Endothelial cell of umbilical vein (primary cell): ENCODE measurements around the gene KANK4. TPM values are rescaled to one million over a fixed set of nuclear protein-coding genes. Genes with fewer than 3 reads are reported as not detected.

Experiments
- BruUV-seq: library from RNA; stranded (reverse); fragments of 400-500 nt; replicated peaks from 2 replicates; lab custom pipeline; 2021; lab: Mats Ljungman, UMichigan
- CTCF ChIA-PET: fragments of 300-600, 350-600 bp; sonication (Branson Sonifier 250); formaldehyde crosslinking; loops from one replicate; lab custom pipeline; 2021; ENCODE audit warnings: antibody characterized with exemption, inconsistent platforms; lab: Charles Lee
- POLR2A ChIA-PET: fragments of 300-600, 350-600 bp; sonication (Branson Sonifier 250); formaldehyde crosslinking; loops from one replicate; lab custom pipeline; 2021; ENCODE audit warnings: antibody characterized with exemption, inconsistent platforms; lab: Charles Lee
- DNase-seq: peaks from one replicate; pipeline ENCODE4 v3.0.0-alpha.2; 2011; ENCODE audit warnings: low read depth, low spot score
- FAIRE-seq: peaks from 2 replicates; lab custom pipeline; 2011; peaks lifted over from hg19 to GRCh38; lab: Jason Lieb, UNC
- H2AFZ ChIP-seq: 2 replicates; pipeline ENCODE4 v1.6.0; 2012; ENCODE audit warnings: low read depth, low read length, control low read depth, inconsistent platforms
- H3K27ac ChIP-seq: 2 replicates; pipeline ENCODE4 v1.5.1; 2011; ENCODE audit warnings: low read depth, mild to moderate bottlenecking, control low read depth, low read length, moderate library complexity; ENCODE audit not compliant: insufficient read depth
- H3K27me3 ChIP-seq, 2 experiments: 2 replicates each; pipeline versions ENCODE4 v1.6.0 to v1.6.1; 2011; ENCODE audit warnings: low read length in 2 of 2, mixed read lengths in 1 of 2; ENCODE audit not compliant: control insufficient read depth in 2 of 2, insufficient read depth in 2 of 2
- H3K36me3 ChIP-seq, 2 experiments: 2 replicates in 1 of 2; 3 replicates in 1 of 2; pipeline ENCODE4 v1.5.1; 2011; ENCODE audit warnings: low read length in 2 of 2, mild to moderate bottlenecking in 1 of 2, moderate library complexity in 1 of 2; ENCODE audit not compliant: control insufficient read depth in 2 of 2, insufficient read depth in 2 of 2; ENCODE audit errors: extremely low read depth in 1 of 2
- H3K4me1 ChIP-seq: 3 replicates; pipeline ENCODE4 v1.5.1; 2011; ENCODE audit warnings: mild to moderate bottlenecking, low read length; ENCODE audit not compliant: control insufficient read depth, insufficient read depth; ENCODE audit errors: extremely low read depth
- H3K4me2 ChIP-seq: 2 replicates; pipeline ENCODE4 v1.6.1; 2011; ENCODE audit warnings: low read length, control low read depth, mixed read lengths; ENCODE audit not compliant: insufficient read depth
- H3K4me3 ChIP-seq, 3 experiments: fragments of 200-600 bp in 1 of 3; sonication (generic), shearing (Covaris generic) in 1 of 3; replicated peaks in 1 of 3; 2 replicates each; pipeline ENCODE4 v1.5.1; 2011 to 2016; ENCODE audit warnings: control low read depth in 3 of 3, low read length in 3 of 3, mild to moderate bottlenecking in 2 of 3, inconsistent platforms in 1 of 3, low read depth in 1 of 3, moderate library complexity in 1 of 3; ENCODE audit not compliant: insufficient read depth in 1 of 3
- H3K79me2 ChIP-seq: 2 replicates; pipeline ENCODE4 v1.6.0; 2012; ENCODE audit warnings: low read length, inconsistent platforms; ENCODE audit not compliant: control insufficient read depth, insufficient read depth
- H3K9ac ChIP-seq: replicated peaks from 2 replicates; pipeline ENCODE3; 2011; ENCODE audit warnings: low read length, control low read depth; ENCODE audit not compliant: insufficient read depth; ENCODE audit errors: extremely low read depth
- H3K9me1 ChIP-seq: replicated peaks from 3 replicates; pipeline ENCODE4 v1.6.0; 2011; ENCODE audit warnings: mild to moderate bottlenecking, low read length; ENCODE audit not compliant: control insufficient read depth, insufficient read depth; ENCODE audit errors: extremely low read depth
- H3K9me3 ChIP-seq: replicated peaks from 2 replicates; pipeline ENCODE4 v1.5.1; 2012; ENCODE audit warnings: low read length, inconsistent platforms; ENCODE audit not compliant: control insufficient read depth, insufficient read depth
- H4K20me1 ChIP-seq: replicated peaks from 2 replicates; pipeline ENCODE3; 2011; ENCODE audit warnings: mild to moderate bottlenecking, low read length; ENCODE audit not compliant: control insufficient read depth, insufficient read depth; ENCODE audit errors: extremely low read depth
- CTCF ChIP-seq, 2 donors: IDR thresholded peaks; 1 replicate in 1 of 2; 2 replicates in 1 of 2; pipeline ENCODE4 v1.5.1; 2011; ENCODE audit warnings: low read length in 2 of 2, mild to moderate bottlenecking in 2 of 2, moderate library complexity in 2 of 2, control low read depth in 1 of 2, inconsistent platforms in 1 of 2, low read depth in 1 of 2; ENCODE audit not compliant: insufficient read depth in 1 of 2; ENCODE audit errors: extremely low read depth in 1 of 2
- EZH2 ChIP-seq: IDR thresholded peaks from 2 replicates; pipeline ENCODE4 v1.6.1; 2012; ENCODE audit warnings: borderline replicate concordance, low read depth, mild to moderate bottlenecking, moderate library complexity, low read length, inconsistent platforms; ENCODE audit not compliant: severe bottlenecking
- FOS ChIP-seq: IDR thresholded peaks from 2 replicates; pipeline ENCODE4 v1.6.1; 2011; ENCODE audit warnings: mild to moderate bottlenecking, low read length, moderate library complexity, borderline replicate concordance; ENCODE audit not compliant: insufficient read depth
- GATA2 ChIP-seq: IDR thresholded peaks from 2 replicates; pipeline ENCODE4 v1.7.0; 2011; ENCODE audit warnings: low read depth, mild to moderate bottlenecking, moderate library complexity, mixed read lengths, low read length; ENCODE audit not compliant: insufficient read length, insufficient read depth
- JUN ChIP-seq: IDR thresholded peaks from 2 replicates; pipeline ENCODE4 v1.6.1; 2011; ENCODE audit warnings: borderline replicate concordance, low read depth; ENCODE audit not compliant: insufficient read length, insufficient read depth
- MAX ChIP-seq: IDR thresholded peaks from 2 replicates; pipeline ENCODE4 v1.6.1; 2011; ENCODE audit not compliant: insufficient read depth, insufficient read length
- MYC ChIP-seq: IDR thresholded peaks from one replicate; pipeline ENCODE4 v1.6.1; 2011; ENCODE audit warnings: mild to moderate bottlenecking, low read depth, low read length
- POLR2A ChIP-seq: IDR thresholded peaks from 2 replicates; pipeline ENCODE4 v1.6.1; 2012; ENCODE audit warnings: low read depth, mild to moderate bottlenecking, control low read depth, low read length
- POLR2AphosphoS5 ChIP-seq: IDR thresholded peaks from 2 replicates; pipeline ENCODE4 v1.6.1; 2012; ENCODE audit warnings: low read depth, mild to moderate bottlenecking, control low read depth, low read length, moderate library complexity; ENCODE audit not compliant: insufficient read depth
- dilution Hi-C: fragments of 300-500 bp; cut with MboI; formaldehyde crosslinking; loops from one replicate; pipeline ENCODE4 v1.15.0; 2019; ENCODE audit warnings: low sequenced_read_pairs; ENCODE audit not compliant: extremely low pct_ligation_motif_present
- intact Hi-C: fragments of 100-400 bp; cut with micrococcal nuclease; formaldehyde crosslinking; loops from one replicate; pipeline ENCODE4 v1.10.0; 2022
- polyA plus RNA-seq, 4 experiments: library from polyadenylated mRNA; depleted of rRNA in 3 of 4; stranded (reverse) in 3 of 4; unstranded in 1 of 4; fragments of >200 nt; gene quantifications; 2 replicates each; pipeline versions ENCODE4 v1.2.1 to v1.2.3, GENCODE V29; 2011 to 2012; ENCODE audit warnings: missing spikeins in 1 of 4
- total RNA-seq: library from RNA; stranded (reverse); gene quantifications from 2 replicates; pipeline ENCODE4 v1.2.3, GENCODE V29; 2021

The KANK4 gene
- total and polyA plus RNA-seq, 2 donors (not counting 3 experiments of a cell fraction or from before 2014, with no cell fraction given) = not detected

GRCh38 chr1:62306065-62306464 lies 13.2 kb downstream of the KANK4 start:
- Histone ChIP-seq H3K9me1 (no peaks in the 10 kb centered on the region), H3K36me3 (no peaks in the 10 kb centered on the region), H3K4me1 (no peaks in the 10 kb centered on the region), H3K4me2 (no peak overlapping the region), H3K9me3 (no peaks in the 10 kb centered on the region), H3K4me3 (no peak overlapping the region), H3K79me2 (no peaks in the 10 kb centered on the region), H3K9ac (no peak overlapping the region), H3K27ac (no peak overlapping the region), H3K27me3 (no peaks in the 10 kb centered on the region), H2AFZ (no peak overlapping the region), H4K20me1 (no peaks in the 10 kb centered on the region)
- CTCF ChIA-PET = no interaction called here
- TF ChIP-seq JUN (no peak), POLR2AphosphoS5 (no peak), POLR2A (no peak), CTCF (IDR thresholded peaks at IDR 0.05; ENCODE audit: extremely low read depth in 1 of 2, insufficient read depth in 1 of 2, low read depth in 1 of 2, low read length in 2 of 2) (no peak), MAX (no peak), MYC (no peak), GATA2 (no peak), FOS (no peak), EZH2 (no peak)
- dilution Hi-C loops = no loop called here
- DNase-seq (no peak), FAIRE-seq (no peak)
- intact Hi-C loops = no loop called here
- BruUV-seq = no TSS peak
- POLR2A ChIA-PET = no interaction called here
